Osteocyte (in vitro differentiated cells): Measurements from ENCODE around the gene STX2. TPM values are rescaled to one million over a fixed set of nuclear protein-coding genes. Genes with fewer than 3 reads are reported as not detected.

Source experiments
- DNase-seq: peaks from one replicate; pipeline ENCODE4 v3.0.0; 2021; ENCODE audit warnings: mixed read lengths; ENCODE audit not compliant: unreplicated experiment; ENCODE audit errors: extremely low spot score
- H3K27ac Mint-ChIP-seq: one replicate; pipeline ENCODE4 v1.8.0; 2021; ENCODE audit warnings: mild to moderate bottlenecking, mixed read lengths; ENCODE audit not compliant: unreplicated experiment
- H3K27me3 Mint-ChIP-seq: one replicate; pipeline ENCODE4 v1.8.0; 2021; ENCODE audit warnings: mixed read lengths; ENCODE audit not compliant: unreplicated experiment
- H3K36me3 Mint-ChIP-seq: one replicate; pipeline ENCODE4 v1.8.0; 2021; ENCODE audit warnings: mixed read lengths; ENCODE audit not compliant: unreplicated experiment
- H3K4me1 Mint-ChIP-seq: one replicate; pipeline ENCODE4 v1.8.0; 2021; ENCODE audit warnings: mixed read lengths; ENCODE audit not compliant: unreplicated experiment
- H3K4me3 Mint-ChIP-seq: one replicate; pipeline ENCODE4 v1.8.0; 2021; ENCODE audit warnings: mild to moderate bottlenecking, moderate library complexity, mixed read lengths; ENCODE audit not compliant: unreplicated experiment
- H3K9me3 Mint-ChIP-seq: one replicate; pipeline ENCODE4 v1.8.0; 2021; ENCODE audit warnings: mixed read lengths; ENCODE audit not compliant: unreplicated experiment
- CTCF ChIP-seq: fragments of 200-600 bp; sonication (generic); IDR thresholded peaks from 2 replicates; pipeline ENCODE4 v1.5.0; 2021; ENCODE audit warnings: antibody characterized with exemption, mild to moderate bottlenecking, moderate library complexity
- total RNA-seq: library from RNA; stranded (reverse); gene quantifications from 2 replicates; pipeline ENCODE4 v1.2.1, GENCODE V29; 2021

STX2 gene
- total RNA-seq, 1 donor from 2014 or later = 32.0 TPM

GRCh38 chr12:130806574-130806973 is 32.5 kb downstream of the STX2 start:
- Mint-ChIP-seq H3K9me3 (no peaks in the 10 kb centered on the region), H3K27me3 (no peaks in the 10 kb centered on the region), H3K4me1 (peaks cover 5% of the 10 kb centered on the region), H3K36me3 (peaks cover 55% of the 10 kb centered on the region), H3K27ac (no peak overlapping the region), H3K4me3 (no peak overlapping the region)
- no peak for DNase-seq
- no peak for TF ChIP-seq CTCF

DNA sequence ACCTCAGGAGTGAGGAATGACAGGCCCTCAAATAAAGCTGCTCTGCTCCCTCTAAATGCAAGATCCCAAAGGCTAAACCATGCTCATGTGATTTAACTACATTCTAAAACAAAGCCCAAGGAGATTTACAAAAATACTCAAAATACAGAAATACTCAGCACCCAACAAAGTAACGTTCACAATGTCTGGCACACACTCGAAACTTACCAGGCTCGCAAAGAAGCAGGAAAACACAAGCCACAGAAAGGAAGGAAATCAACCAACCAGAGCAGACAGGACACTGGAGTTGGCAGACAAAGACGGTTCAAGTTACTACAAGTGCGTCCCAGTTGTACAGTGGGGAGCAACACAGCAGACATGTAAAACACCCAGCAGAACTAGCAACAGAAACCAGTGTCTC is 33.4 kb downstream of the STX2 start:
- H3K27me3 Mint-ChIP-seq = no peaks in the 10 kb centered on the region
- no peak overlapping the region for H3K4me3 Mint-ChIP-seq
- TF ChIP-seq CTCF = no peak
- no peak overlapping the region for H3K27ac Mint-ChIP-seq
- peaks cover 53% of the 10 kb centered on the region for H3K36me3 Mint-ChIP-seq
- peaks cover 5% of the 10 kb centered on the region for H3K4me1 Mint-ChIP-seq
- no peak for DNase-seq
- no peaks in the 10 kb centered on the region for H3K9me3 Mint-ChIP-seq

DNA sequence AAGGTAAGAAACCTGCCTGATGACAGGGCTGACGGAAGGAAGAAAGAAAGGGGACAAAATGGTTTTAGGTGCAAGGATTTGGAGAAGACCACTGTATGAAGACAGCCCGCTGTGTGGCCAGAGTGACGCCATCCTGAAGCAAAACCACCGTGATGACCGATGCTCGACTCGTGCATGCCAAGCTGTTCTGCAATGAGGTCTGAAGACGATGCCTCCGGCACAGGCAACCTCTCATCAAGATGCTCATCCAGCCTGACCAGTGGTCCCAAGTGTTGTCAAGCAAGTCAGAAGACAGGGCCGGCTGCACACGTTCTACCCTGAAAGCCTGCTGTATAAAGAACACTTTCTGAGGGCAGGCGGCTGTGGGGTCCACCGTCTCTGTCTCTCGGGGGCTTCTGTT is 34.8 kb downstream of the STX2 start:
- DNase-seq = no peak
- H3K4me3 Mint-ChIP-seq = no peak overlapping the region
- no peaks in the 10 kb centered on the region for H3K9me3 Mint-ChIP-seq
- TF ChIP-seq CTCF = no peak
- peaks cover 47% of the 10 kb centered on the region for H3K36me3 Mint-ChIP-seq
- peaks cover 5% of the 10 kb centered on the region for H3K4me1 Mint-ChIP-seq
- H3K27me3 Mint-ChIP-seq = no peaks in the 10 kb centered on the region
- H3K27ac Mint-ChIP-seq = no peak overlapping the region

- no peaks in the 10 kb centered on the region for H3K9me3 Mint-ChIP-seq
- H3K4me1 Mint-ChIP-seq = peaks cover 5% of the 10 kb centered on the region
- no peak overlapping the region for H3K27ac Mint-ChIP-seq
- TF ChIP-seq CTCF = no peak
- DNase-seq = no peak
- peaks cover 53% of the 10 kb centered on the region for H3K36me3 Mint-ChIP-seq
- no peak overlapping the region for H3K4me3 Mint-ChIP-seq
- no peaks in the 10 kb centered on the region for H3K27me3 Mint-ChIP-seq
Measured at GRCh38 chr12:130803702-130804101, 35.3 kb downstream of the STX2 start.

DNA sequence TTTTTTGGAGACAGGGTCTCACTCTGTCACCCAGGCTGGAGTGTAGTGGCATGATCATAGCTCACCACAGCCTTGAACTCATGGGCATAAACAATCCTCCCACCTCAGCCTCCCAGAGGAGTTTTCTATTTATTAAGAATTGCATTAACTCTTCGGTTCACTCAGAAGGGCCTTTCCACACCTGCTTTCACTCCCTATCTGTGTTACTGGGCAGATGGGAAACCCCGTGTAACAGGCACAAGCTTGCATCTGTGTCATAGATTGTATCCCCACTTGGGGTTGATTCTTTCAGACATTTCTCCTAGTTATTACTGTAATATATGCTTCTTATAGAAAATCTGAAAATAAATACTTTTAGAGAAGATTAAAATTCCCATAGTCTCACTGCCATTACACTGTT is 38.7 kb downstream of the STX2 start:
- Mint-ChIP-seq H3K27me3 (no peaks in the 10 kb centered on the region), H3K9me3 (no peaks in the 10 kb centered on the region), H3K27ac (no peak overlapping the region), H3K4me3 (no peak overlapping the region), H3K4me1 (peaks cover 5% of the 10 kb centered on the region), H3K36me3 (peaks cover 47% of the 10 kb centered on the region)
- TF ChIP-seq CTCF = no peak
- DNase-seq = no peak
